ENCODE data around the gene BRPF3. TPM values are rescaled to one million over a fixed set of nuclear protein-coding genes. Genes with fewer than 3 reads are reported as not detected.

Gene BRPF3
- total RNA-seq, 1 experiment from 2014 or later, result 19.4 TPM

GRCh38 chr6:36200154-36200891, 3.8 kb downstream of the BRPF3 start:
- peaks cover 13% of the 10 kb centered on the region for H3K4me1 Mint-ChIP-seq (ENCODE audit: insufficient read depth, unreplicated experiment)
- no TSS peak for BruUV-seq (replicated peaks)
- ChIA-PET POLR2A (interaction anchor here (0.7 kb wide), 1 partner anchor 37 kb away, joined by 3 read pairs; no protein-coding TSS in a partner anchor), CTCF (no interaction called here)
- no peak overlapping the region for H3K4me3 Mint-ChIP-seq (ENCODE audit: unreplicated experiment)
- no peak for DNase-seq (ENCODE audit: unreplicated experiment)
- no peak for TF ChIP-seq CTCF (IDR thresholded peaks at IDR 0.05; ENCODE audit: unreplicated experiment)
- H3K27ac Mint-ChIP-seq (ENCODE audit: low read depth, unreplicated experiment), result no peak overlapping the region
- intact Hi-C loops (cut with micrococcal nuclease), result no loop called here
- H3K9me3 Mint-ChIP-seq (ENCODE audit: unreplicated experiment), result no peaks in the 10 kb centered on the region
- H3K27me3 Mint-ChIP-seq (ENCODE audit: insufficient read depth, unreplicated experiment), result no peaks in the 10 kb centered on the region
- H3K36me3 Mint-ChIP-seq (ENCODE audit: insufficient read depth, unreplicated experiment), result peaks cover 16% of the 10 kb centered on the region

GRCh38 chr6:36200998-36201596, 4.6 kb downstream of the BRPF3 start:
- ChIA-PET POLR2A (interaction anchor here (0.6 kb wide), 1 partner anchor 61 kb away, joined by 4 read pairs; no protein-coding TSS in a partner anchor), CTCF (no interaction called here)
- TF ChIP-seq CTCF (IDR thresholded peaks at IDR 0.05; ENCODE audit: unreplicated experiment), result no peak
- no peak for DNase-seq (ENCODE audit: unreplicated experiment)
- Mint-ChIP-seq H3K27ac (ENCODE audit: low read depth, unreplicated experiment) (no peak overlapping the region), H3K4me1 (ENCODE audit: insufficient read depth, unreplicated experiment) (peaks cover 13% of the 10 kb centered on the region), H3K9me3 (ENCODE audit: unreplicated experiment) (no peaks in the 10 kb centered on the region), H3K27me3 (ENCODE audit: insufficient read depth, unreplicated experiment) (no peaks in the 10 kb centered on the region), H3K36me3 (ENCODE audit: insufficient read depth, unreplicated experiment) (peaks cover 24% of the 10 kb centered on the region), H3K4me3 (ENCODE audit: unreplicated experiment) (no peak overlapping the region)
- intact Hi-C loops (cut with micrococcal nuclease), result no loop called here
- BruUV-seq (replicated peaks), result no TSS peak

- H3K4me3 Mint-ChIP-seq (ENCODE audit: unreplicated experiment), result no peak overlapping the region
- intact Hi-C loops (cut with micrococcal nuclease), result no loop called here
- BruUV-seq (replicated peaks), result no TSS peak
- ChIA-PET CTCF (no interaction called here), POLR2A (interaction anchor here (0.6 kb wide), 1 partner anchor 61 kb away, joined by 4 read pairs; no protein-coding TSS in a partner anchor)
- H3K27me3 Mint-ChIP-seq (ENCODE audit: insufficient read depth, unreplicated experiment), result no peaks in the 10 kb centered on the region
- no peak for DNase-seq (ENCODE audit: unreplicated experiment)
- H3K9me3 Mint-ChIP-seq (ENCODE audit: unreplicated experiment), result no peaks in the 10 kb centered on the region
- H3K36me3 Mint-ChIP-seq (ENCODE audit: insufficient read depth, unreplicated experiment), result peaks cover 25% of the 10 kb centered on the region
- peaks cover 13% of the 10 kb centered on the region for H3K4me1 Mint-ChIP-seq (ENCODE audit: insufficient read depth, unreplicated experiment)
- no peak for TF ChIP-seq CTCF (IDR thresholded peaks at IDR 0.05; ENCODE audit: unreplicated experiment)
- H3K27ac Mint-ChIP-seq (ENCODE audit: low read depth, unreplicated experiment), result no peak overlapping the region
These were observed 5.1 kb downstream of the BRPF3 start for GRCh38 chr6:36201612-36202011.

GRCh38 chr6:36202101-36202500, 5.6 kb downstream of the BRPF3 start:
- Mint-ChIP-seq H3K4me1 (ENCODE audit: insufficient read depth, unreplicated experiment) (peaks cover 13% of the 10 kb centered on the region), H3K27ac (ENCODE audit: low read depth, unreplicated experiment) (no peak overlapping the region), H3K9me3 (ENCODE audit: unreplicated experiment) (no peaks in the 10 kb centered on the region), H3K4me3 (ENCODE audit: unreplicated experiment) (no peak overlapping the region), H3K36me3 (ENCODE audit: insufficient read depth, unreplicated experiment) (peaks cover 25% of the 10 kb centered on the region), H3K27me3 (ENCODE audit: insufficient read depth, unreplicated experiment) (no peaks in the 10 kb centered on the region)
- CTCF ChIA-PET, result no interaction called here
- intact Hi-C loops (cut with micrococcal nuclease), result no loop called here
- no peak for DNase-seq (ENCODE audit: unreplicated experiment)
- no peak for TF ChIP-seq CTCF (IDR thresholded peaks at IDR 0.05; ENCODE audit: unreplicated experiment)
- BruUV-seq (replicated peaks), result no TSS peak
- POLR2A ChIA-PET, result interaction anchor here (0.6 to 0.7 kb wide), 2 partner anchors 60 to 949 kb away, joined by 3 to 4 read pairs; no protein-coding TSS in a partner anchor

Data from MCF 10A (cell line).